ENCODE results near the gene TPST2.

TPST2 gene

GRCh38 chr22:26536056-26536761 is 53.7 kb downstream of the TPST2 start:
- ATAC-seq (ENCODE audit: insufficient read depth, low read depth) = no peak
- no peak overlapping the region for H2AFZ ChIP-seq (ENCODE audit: low read depth, low read length)
- no peak for DNase-seq
- no peaks in the 10 kb centered on the region for H3K4me1 ChIP-seq (ENCODE audit: insufficient read depth, low read length)
- H3K4me2 ChIP-seq (ENCODE audit: insufficient read depth, low read length) = no peak overlapping the region
- H3K9ac ChIP-seq (ENCODE audit: low read depth, low read length) = no peak overlapping the region
- TF ChIP-seq EZH2 (IDR thresholded peaks at IDR 0.05; ENCODE audit: borderline replicate concordance, low read depth, low read length, severe bottlenecking) = no peak
- TF ChIP-seq CTCF (IDR thresholded peaks at IDR 0.05; ENCODE audit: borderline replicate concordance, extremely low read depth, low read length, poor library complexity, severe bottlenecking) = no peak
- no peaks in the 10 kb centered on the region for H3K79me2 ChIP-seq (ENCODE audit: insufficient read depth, low read length)
- no peaks in the 10 kb centered on the region for H3K27me3 ChIP-seq (ENCODE audit: insufficient read depth, low read length, poor library complexity)
- no peaks in the 10 kb centered on the region for H3K9me3 ChIP-seq (ENCODE audit: insufficient read depth, low read length, severe bottlenecking)
- H3K27ac ChIP-seq (ENCODE audit: low read length) = no peak overlapping the region
- peaks cover 27% of the 10 kb centered on the region for H3K36me3 ChIP-seq (ENCODE audit: insufficient read depth, low read length)
- H3K4me3 ChIP-seq (ENCODE audit: low read depth in 1 of 2, low read length in 2 of 2) = no peak overlapping the region
- no peaks in the 10 kb centered on the region for H4K20me1 ChIP-seq (ENCODE audit: insufficient read depth, low read length)

GRCh38 chr22:26535603-26535908 is 54.4 kb downstream of the TPST2 start:
- ATAC-seq (ENCODE audit: insufficient read depth, low read depth) = no peak

DNA sequence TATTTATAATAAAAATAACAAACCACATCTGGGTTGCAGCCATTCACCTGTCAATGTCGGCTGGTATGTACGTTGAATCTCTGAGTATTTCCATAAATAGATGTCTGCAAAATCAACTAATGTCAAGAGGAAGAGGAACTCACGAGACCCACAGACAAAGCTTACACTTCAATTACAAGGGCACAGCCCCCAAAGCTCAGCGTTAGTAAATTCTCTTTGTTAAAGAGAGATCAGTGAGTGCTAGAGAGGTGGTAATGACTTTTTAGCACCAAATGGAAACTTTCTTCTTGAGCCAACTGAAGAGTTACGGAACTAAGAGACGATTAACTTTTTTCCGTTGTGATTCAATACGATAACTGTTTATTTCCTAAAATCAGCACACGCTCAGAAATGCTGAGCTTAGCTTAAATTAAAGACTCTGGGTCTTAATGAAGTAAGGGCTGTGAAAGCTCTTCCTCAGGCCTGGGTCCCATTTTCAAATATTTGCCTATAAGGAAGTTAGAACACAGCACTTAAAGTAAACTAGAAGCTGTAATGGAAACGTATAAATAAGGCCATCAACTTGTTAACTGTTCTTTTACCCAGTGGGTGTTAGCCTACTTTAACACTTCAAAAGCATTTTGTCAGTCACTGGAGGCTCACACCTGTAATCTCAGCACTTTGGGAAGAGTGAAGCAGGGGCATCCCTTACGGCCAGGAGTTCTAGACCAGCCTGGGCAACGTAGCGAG is 54.9 kb downstream of the TPST2 start:
- DNase-seq = no peak
- H3K27ac ChIP-seq (ENCODE audit: low read length) = no peak overlapping the region

More at GRCh38 chr22:26535603-26535908, 54.4 kb downstream of the TPST2 start:
- Histone ChIP-seq H3K4me3 (ENCODE audit: low read depth in 1 of 2, low read length in 2 of 2) (no peak overlapping the region), H3K36me3 (ENCODE audit: insufficient read depth, low read length) (peaks cover 21% of the 10 kb centered on the region), H3K79me2 (ENCODE audit: insufficient read depth, low read length) (no peaks in the 10 kb centered on the region), H3K9me3 (ENCODE audit: insufficient read depth, low read length, severe bottlenecking) (no peaks in the 10 kb centered on the region), H3K4me2 (ENCODE audit: insufficient read depth, low read length) (no peak overlapping the region), H3K27me3 (ENCODE audit: insufficient read depth, low read length, poor library complexity) (no peaks in the 10 kb centered on the region), H3K9ac (ENCODE audit: low read depth, low read length) (no peak overlapping the region), H4K20me1 (ENCODE audit: insufficient read depth, low read length) (no peaks in the 10 kb centered on the region), H3K27ac (ENCODE audit: low read length) (no peak overlapping the region), H3K4me1 (ENCODE audit: insufficient read depth, low read length) (no peaks in the 10 kb centered on the region), H2AFZ (ENCODE audit: low read depth, low read length) (no peak overlapping the region)
- TF ChIP-seq EZH2 (IDR thresholded peaks at IDR 0.05; ENCODE audit: borderline replicate concordance, low read depth, low read length, severe bottlenecking) (no peak), CTCF (IDR thresholded peaks at IDR 0.05; ENCODE audit: borderline replicate concordance, extremely low read depth, low read length, poor library complexity, severe bottlenecking) (no peak)
- no peak for DNase-seq

More for the DNA sequence above, 54.9 kb downstream of the TPST2 start:
- Histone ChIP-seq H3K9ac (ENCODE audit: low read depth, low read length) (no peak overlapping the region), H2AFZ (ENCODE audit: low read depth, low read length) (no peak overlapping the region), H3K79me2 (ENCODE audit: insufficient read depth, low read length) (no peaks in the 10 kb centered on the region), H3K36me3 (ENCODE audit: insufficient read depth, low read length) (peaks cover 19% of the 10 kb centered on the region), H3K27me3 (ENCODE audit: insufficient read depth, low read length, poor library complexity) (no peaks in the 10 kb centered on the region), H4K20me1 (ENCODE audit: insufficient read depth, low read length) (no peaks in the 10 kb centered on the region), H3K9me3 (ENCODE audit: insufficient read depth, low read length, severe bottlenecking) (no peaks in the 10 kb centered on the region), H3K4me3 (ENCODE audit: low read depth in 1 of 2, low read length in 2 of 2) (no peak overlapping the region), H3K4me1 (ENCODE audit: insufficient read depth, low read length) (no peaks in the 10 kb centered on the region), H3K4me2 (ENCODE audit: insufficient read depth, low read length) (no peak overlapping the region)
- ATAC-seq (ENCODE audit: insufficient read depth, low read depth) = no peak
- TF ChIP-seq CTCF (IDR thresholded peaks at IDR 0.05; ENCODE audit: borderline replicate concordance, extremely low read depth, low read length, poor library complexity, severe bottlenecking) (no peak), EZH2 (IDR thresholded peaks at IDR 0.05; ENCODE audit: borderline replicate concordance, low read depth, low read length, severe bottlenecking) (no peak)
